Brain microvascular endothelial cell (primary cell): ENCODE measurements around the gene IDH3B.

Experiments
- DNase-seq: peaks from one replicate; pipeline ENCODE4 v3.0.0-alpha.2; 2020
- H3K27ac ChIP-seq: fragments of 250-450 bp; sonication (Bioruptor Pico); 2 replicates; pipeline ENCODE4 v1.5.1; 2020; ENCODE audit warnings: mild to moderate bottlenecking, moderate library complexity
- H3K27me3 ChIP-seq: fragments of 250-450 bp; sonication (Bioruptor Pico); replicated peaks from 2 replicates; pipeline ENCODE4 v1.5.1; 2020; ENCODE audit warnings: mild to moderate bottlenecking
- H3K36me3 ChIP-seq: fragments of 250-450 bp; sonication (Bioruptor Pico); replicated peaks from 2 replicates; pipeline ENCODE4 v1.5.1; 2020; ENCODE audit warnings: mild to moderate bottlenecking
- H3K4me3 ChIP-seq: 2 replicates; pipeline ENCODE4 v1.5.1; 2011; ENCODE audit warnings: low read depth, mild to moderate bottlenecking, control low read depth, low read length, moderate library complexity
- in situ Hi-C: cut with HindIII; loops from 2 replicates; pipeline ENCODE4 v1.10.0; 2017; ENCODE audit warnings: low sequenced_read_pairs, low pct_ligation_motif_present
- TF ChIP-seq, protein P1 (sequence below): IDR thresholded peaks from 2 replicates; pipeline ENCODE4 v1.5.1; 2011; ENCODE audit warnings: low read depth, mild to moderate bottlenecking, moderate library complexity, low read length, control low read depth, inconsistent platforms; ENCODE audit errors: missing control alignments

IDH3B gene

DNA sequence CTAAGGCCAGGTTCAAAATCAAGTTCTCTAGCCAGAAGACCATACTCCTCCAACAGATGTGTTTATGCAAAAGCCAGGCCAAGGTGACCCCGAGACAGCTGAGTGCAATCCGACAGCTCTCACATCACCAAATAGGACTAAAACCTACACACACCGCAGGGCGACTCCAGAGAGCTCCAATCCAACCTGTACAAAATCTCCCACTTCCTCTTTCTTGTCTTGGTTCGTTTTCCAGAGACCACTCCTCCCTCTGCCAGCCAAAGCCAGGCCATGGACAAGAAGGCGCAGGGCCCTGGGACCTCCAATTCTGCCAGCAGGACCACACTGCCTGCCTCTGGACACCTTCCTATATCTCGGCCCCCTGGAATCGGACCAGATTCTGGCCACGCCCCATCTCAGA is 23.1 kb downstream of the IDH3B start:
- Histone ChIP-seq H3K27me3 (no peaks in the 10 kb centered on the region), H3K27ac (no peak overlapping the region), H3K36me3 (peaks cover 2% of the 10 kb centered on the region), H3K4me3 (no peak overlapping the region)
- in situ Hi-C loops = no loop called here
- TF ChIP-seq, protein P1, sequence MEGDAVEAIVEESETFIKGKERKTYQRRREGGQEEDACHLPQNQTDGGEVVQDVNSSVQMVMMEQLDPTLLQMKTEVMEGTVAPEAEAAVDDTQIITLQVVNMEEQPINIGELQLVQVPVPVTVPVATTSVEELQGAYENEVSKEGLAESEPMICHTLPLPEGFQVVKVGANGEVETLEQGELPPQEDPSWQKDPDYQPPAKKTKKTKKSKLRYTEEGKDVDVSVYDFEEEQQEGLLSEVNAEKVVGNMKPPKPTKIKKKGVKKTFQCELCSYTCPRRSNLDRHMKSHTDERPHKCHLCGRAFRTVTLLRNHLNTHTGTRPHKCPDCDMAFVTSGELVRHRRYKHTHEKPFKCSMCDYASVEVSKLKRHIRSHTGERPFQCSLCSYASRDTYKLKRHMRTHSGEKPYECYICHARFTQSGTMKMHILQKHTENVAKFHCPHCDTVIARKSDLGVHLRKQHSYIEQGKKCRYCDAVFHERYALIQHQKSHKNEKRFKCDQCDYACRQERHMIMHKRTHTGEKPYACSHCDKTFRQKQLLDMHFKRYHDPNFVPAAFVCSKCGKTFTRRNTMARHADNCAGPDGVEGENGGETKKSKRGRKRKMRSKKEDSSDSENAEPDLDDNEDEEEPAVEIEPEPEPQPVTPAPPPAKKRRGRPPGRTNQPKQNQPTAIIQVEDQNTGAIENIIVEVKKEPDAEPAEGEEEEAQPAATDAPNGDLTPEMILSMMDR = no peak
- DNase-seq = no peak

DNA sequence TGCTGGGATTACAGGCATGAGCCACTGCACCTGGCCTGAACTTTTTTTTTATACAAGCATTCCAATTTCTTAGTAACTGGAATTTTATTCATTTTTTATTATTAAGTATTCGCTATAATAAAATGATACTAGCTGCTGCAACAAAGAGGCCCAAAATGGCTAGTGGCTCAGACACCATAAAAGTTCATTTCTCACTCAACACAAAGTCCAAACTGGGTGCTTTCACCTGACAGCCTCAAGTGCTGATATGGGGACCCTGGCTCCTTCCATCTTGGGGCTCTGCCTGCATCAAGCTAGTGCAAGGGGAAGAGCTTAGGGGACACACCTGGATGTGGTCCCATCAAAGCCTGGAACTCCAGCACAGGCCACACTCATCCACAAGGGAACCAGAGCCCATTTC is 23.8 kb downstream of the IDH3B start:
- H3K27me3 ChIP-seq = no peaks in the 10 kb centered on the region
- in situ Hi-C loops = no loop called here
- no peak overlapping the region for H3K27ac ChIP-seq
- TF ChIP-seq, protein P1 = no peak
- peaks cover 2% of the 10 kb centered on the region for H3K36me3 ChIP-seq
- DNase-seq = no peak
- H3K4me3 ChIP-seq = no peak overlapping the region

DNA sequence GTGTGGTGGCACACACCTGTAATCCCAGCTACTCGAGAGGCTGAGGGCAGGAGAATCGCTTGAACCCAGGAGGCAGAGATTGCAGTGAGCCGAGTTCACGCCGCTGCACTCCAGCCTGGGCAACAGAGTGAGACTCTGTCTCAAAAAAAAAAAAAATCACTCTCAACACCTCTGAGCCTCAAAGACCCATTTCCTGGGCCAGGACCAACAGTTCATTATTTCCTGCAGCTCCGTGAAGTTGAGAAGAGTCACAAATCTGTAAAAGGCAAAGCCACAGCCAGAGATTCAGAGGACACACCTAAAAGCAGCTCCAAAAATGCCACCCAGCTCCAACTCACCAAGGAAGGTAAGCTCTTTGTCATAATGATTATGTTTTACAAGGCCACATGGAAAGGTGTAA is 26.8 kb downstream of the IDH3B start:
- Histone ChIP-seq H3K4me3 (no peak overlapping the region), H3K27me3 (no peaks in the 10 kb centered on the region), H3K27ac (no peak overlapping the region), H3K36me3 (no peaks in the 10 kb centered on the region)
- no peak for DNase-seq
- TF ChIP-seq, protein P1 = no peak
- in situ Hi-C loops = no loop called here

DNA sequence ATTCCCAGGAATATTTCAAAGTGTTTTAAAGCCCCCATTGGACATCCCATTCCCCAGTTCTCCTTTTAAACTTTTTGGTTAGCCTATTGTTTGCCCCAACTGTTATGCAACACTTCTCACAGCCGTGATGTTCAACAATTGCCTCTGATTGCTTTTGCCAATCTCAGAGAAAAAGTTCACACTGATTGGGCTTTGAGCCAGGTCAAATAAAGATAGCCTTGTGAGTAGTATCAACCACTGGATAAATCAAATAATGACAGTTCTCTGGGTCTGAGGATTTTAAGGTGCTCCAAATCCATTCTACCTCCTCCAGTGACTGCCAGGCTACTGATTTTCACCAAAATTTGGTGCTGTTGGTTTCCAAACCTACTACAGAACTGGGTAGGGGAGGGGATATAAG is 30.6 kb downstream of the IDH3B start:
- in situ Hi-C loops = no loop called here
- H3K27me3 ChIP-seq = no peaks in the 10 kb centered on the region
- H3K4me3 ChIP-seq = no peak overlapping the region
- no peak overlapping the region for H3K27ac ChIP-seq
- no peak for DNase-seq
- TF ChIP-seq, protein P1 = no peak
- H3K36me3 ChIP-seq = no peaks in the 10 kb centered on the region

DNA sequence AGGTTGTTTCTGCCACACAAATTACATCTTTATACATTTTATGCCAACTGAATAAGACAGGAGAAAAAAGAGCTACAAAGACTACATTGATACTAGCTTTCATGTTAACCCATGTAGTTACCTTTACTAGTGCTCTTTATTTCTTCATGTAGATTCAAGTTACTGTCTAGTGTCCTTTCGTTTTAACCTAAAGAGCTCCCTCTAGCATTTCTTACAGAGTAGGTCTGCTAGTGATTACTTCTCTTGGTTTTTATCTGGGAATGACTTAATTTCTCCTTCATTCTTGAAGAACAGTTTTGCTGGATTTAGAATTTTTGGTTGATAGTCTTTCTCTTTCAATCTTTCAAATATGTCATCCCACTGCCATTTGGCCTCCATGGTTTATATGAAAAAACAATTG is 32.8 kb downstream of the IDH3B start:
- H3K36me3 ChIP-seq = no peaks in the 10 kb centered on the region
- no peak for DNase-seq
- H3K27me3 ChIP-seq = no peaks in the 10 kb centered on the region
- no peak overlapping the region for H3K27ac ChIP-seq
- TF ChIP-seq, protein P1 = no peak
- in situ Hi-C loops = no loop called here
- no peak overlapping the region for H3K4me3 ChIP-seq

DNA sequence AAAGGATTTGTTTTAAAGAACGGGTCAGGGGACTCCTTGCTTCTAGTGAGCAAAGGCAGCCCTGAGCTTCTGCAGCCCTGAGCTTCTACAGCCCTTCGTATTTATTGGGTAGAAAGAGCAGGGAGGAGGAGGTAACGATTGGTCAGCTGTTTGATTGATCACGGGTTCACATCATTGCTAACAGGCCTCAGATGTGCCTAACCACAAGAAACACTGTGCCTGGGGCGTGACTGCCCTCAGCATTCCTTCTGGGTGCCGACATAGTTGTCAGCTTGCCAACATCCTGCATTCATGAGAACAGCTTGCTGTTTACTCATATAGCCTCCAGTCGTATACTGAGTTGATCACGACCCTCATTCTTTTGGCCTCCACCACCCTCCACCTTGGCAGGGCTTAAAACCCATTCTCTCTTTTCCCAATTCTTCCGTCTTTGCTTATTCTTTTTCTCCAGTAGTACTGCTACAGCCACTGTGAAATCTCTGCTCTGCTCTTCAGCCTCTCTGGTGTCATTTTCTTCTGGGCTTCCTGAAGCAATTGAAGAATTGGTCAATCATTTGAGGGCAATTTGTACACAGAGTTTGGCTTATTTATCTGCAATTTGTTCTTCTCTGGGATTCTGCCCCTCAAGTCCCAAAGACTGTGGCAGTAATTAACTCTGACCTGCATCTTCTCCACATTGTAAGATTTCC is 37.0 kb downstream of the IDH3B start:
- no peaks in the 10 kb centered on the region for H3K36me3 ChIP-seq
- in situ Hi-C loops = no loop called here
- H3K27ac ChIP-seq = no peak overlapping the region
- no peak overlapping the region for H3K4me3 ChIP-seq
- TF ChIP-seq, protein P1 = no peak
- H3K27me3 ChIP-seq = no peaks in the 10 kb centered on the region
- peak; percentile 83 for DNase-seq
